COLO829 (cell line): Measurements from ENCODE around the gene BNIPL.

Experiments used
- DNase-seq: peaks from one replicate; pipeline ENCODE4 v3.0.0; 2012; ENCODE audit warnings: low spot score

BNIPL gene

GRCh38 chr1:151036356-151036755, at the start of gene BNIPL:
Gene BNIPL (plus strand): TSS chr1:151036586. CDS start chr1:151036726, 140 bp downstream.
- DNase-seq, result no peak

- no peak for DNase-seq
Observed at GRCh38 chr1:150987924-150988323, 48.5 kb upstream of the BNIPL start.

- DNase-seq, result no peak
Observed at GRCh38 chr1:150992626-150993025, 43.8 kb upstream of the BNIPL start.

- DNase-seq, result no peak
Observed at GRCh38 chr1:150994248-150994647, 42.1 kb upstream of the BNIPL start.

- no peak for DNase-seq
Observed at GRCh38 chr1:150995460-150995859, 40.9 kb upstream of the BNIPL start.

- no peak for DNase-seq
Observed at GRCh38 chr1:150995896-150996295, 40.5 kb upstream of the BNIPL start.

GRCh38 chr1:150997126-150997872, 39.1 kb upstream of the BNIPL start:
- no peak for DNase-seq

- no peak for DNase-seq
Observed at GRCh38 chr1:150997949-150998348, 38.4 kb upstream of the BNIPL start.

GRCh38 chr1:150999051-150999674, 37.2 kb upstream of the BNIPL start:
- no peak for DNase-seq

- DNase-seq, result no peak
Observed at GRCh38 chr1:150999926-151000325, 36.5 kb upstream of the BNIPL start.

GRCh38 chr1:151000408-151000807, 36.0 kb upstream of the BNIPL start:
- no peak for DNase-seq

GRCh38 chr1:151001602-151002001, 34.8 kb upstream of the BNIPL start:
- DNase-seq, result no peak

- no peak for DNase-seq
Observed at GRCh38 chr1:151002051-151002450, 34.3 kb upstream of the BNIPL start.

GRCh38 chr1:151002611-151003010, 33.8 kb upstream of the BNIPL start:
- no peak for DNase-seq

- no peak for DNase-seq
Observed at GRCh38 chr1:151003180-151003579, 33.2 kb upstream of the BNIPL start.

- DNase-seq, result no peak
Observed at GRCh38 chr1:151005729-151006319, 30.6 kb upstream of the BNIPL start.

GRCh38 chr1:151006327-151007052, 29.9 kb upstream of the BNIPL start, which contains the start of gene MINDY1:
Gene MINDY1 (minus strand): TSS chr1:151006902. CDS start chr1:151002617, 4,285 bp downstream.
- peak; percentile 99 for DNase-seq

GRCh38 chr1:151007853-151008243, 28.5 kb upstream of the BNIPL start:
- DNase-seq, result no peak

GRCh38 chr1:151008244-151009205, 27.9 kb upstream of the BNIPL start, which contains the start of gene PRUNE1:
Gene PRUNE1 (plus strand): TSS chr1:151008449. CDS start chr1:151008633, 184 bp downstream.
- DNase-seq, result peak; percentile 100

- DNase-seq, result no peak
Observed at GRCh38 chr1:151009206-151009587, 27.2 kb upstream of the BNIPL start.

GRCh38 chr1:151009674-151010345, 26.6 kb upstream of the BNIPL start:
- DNase-seq, result no peak
